Right kidney (tissue), 1 donor: ENCODE measurements around the gene PLCL2.
A peak's percentile ranks its signal among the peaks of the same experiment; 100 is the strongest.
"Not testable (repeated sequence)": the region's sequence is repeated elsewhere in the genome, so short reads cannot be mapped to it uniquely, and the experiment has no call there.

Experiments
- DNase-seq: peaks from one replicate; pipeline ENCODE4 v3.0.0-alpha.2; 2016

Gene PLCL2

GRCh38 chr3:17120115-17120514, 235.4 kb downstream of the PLCL2 start:
- no peak for DNase-seq

DNA sequence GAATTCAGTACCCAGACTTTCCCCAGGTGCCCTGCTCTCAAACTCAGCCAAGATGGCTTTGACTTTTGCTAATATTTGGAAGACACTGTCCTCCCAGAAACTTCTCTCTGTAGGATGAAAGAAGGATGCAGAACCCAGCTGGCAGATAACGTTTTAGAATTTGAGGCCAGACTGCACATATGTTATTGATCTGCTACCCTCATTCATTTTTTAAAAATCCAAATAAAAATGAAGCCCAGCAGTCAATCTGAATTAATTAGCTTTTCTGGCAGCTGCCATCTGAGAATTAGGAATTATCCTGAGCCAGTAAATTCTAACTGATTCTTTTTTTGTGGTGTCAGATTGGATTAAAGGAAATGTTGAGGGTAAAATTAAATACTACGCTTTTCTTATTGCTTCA, 236.6 kb downstream of the PLCL2 start:
- DNase-seq, result no peak

DNA sequence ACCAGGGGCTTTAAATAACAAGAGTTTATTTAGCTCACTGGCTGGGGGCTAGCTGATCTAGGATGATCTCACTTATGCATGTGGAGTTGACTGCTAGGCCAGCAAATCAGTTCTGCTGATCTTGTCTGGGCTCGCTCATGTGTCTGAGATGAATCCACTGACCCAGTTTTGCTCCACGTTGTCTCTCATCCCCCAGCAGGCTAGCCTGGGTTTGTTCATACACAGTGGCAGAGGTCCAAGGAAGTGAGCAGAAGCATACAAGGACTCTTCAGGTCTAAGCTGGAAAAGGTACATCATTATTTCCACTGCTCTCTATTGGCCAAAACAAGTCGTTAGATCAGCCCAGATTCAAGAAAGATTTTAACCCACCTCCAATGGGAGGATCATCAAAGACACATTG, 238.0 kb downstream of the PLCL2 start:
- no peak for DNase-seq

GRCh38 chr3:17125738-17126442, 241.1 kb downstream of the PLCL2 start:
- no peak for DNase-seq

DNA sequence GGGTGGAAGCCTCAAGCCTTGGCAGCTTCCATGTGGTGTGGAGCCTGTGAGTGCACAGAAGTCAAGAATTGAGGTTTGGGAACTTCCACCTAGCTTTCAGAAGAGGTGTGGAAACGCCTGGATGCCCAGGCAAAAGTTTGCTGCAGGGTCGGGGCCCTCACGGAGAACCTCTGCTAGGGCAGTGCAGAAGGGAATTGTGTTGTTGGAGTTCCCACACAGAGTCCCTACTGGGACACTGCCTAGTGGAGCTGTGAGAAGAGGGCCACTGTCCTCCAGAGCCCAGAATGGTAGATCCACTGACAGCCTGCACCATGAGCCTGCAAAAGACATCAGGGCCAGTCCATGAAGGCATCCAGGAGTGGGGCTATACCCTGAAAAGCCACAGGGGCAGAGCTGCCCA, 243.9 kb downstream of the PLCL2 start:
- not testable (repeated sequence) for DNase-seq

GRCh38 chr3:17129556-17129955, 244.8 kb downstream of the PLCL2 start:
- DNase-seq, result no peak

- no peak for DNase-seq
Observed at GRCh38 chr3:17130956-17131355, 246.2 kb downstream of the PLCL2 start.

DNA sequence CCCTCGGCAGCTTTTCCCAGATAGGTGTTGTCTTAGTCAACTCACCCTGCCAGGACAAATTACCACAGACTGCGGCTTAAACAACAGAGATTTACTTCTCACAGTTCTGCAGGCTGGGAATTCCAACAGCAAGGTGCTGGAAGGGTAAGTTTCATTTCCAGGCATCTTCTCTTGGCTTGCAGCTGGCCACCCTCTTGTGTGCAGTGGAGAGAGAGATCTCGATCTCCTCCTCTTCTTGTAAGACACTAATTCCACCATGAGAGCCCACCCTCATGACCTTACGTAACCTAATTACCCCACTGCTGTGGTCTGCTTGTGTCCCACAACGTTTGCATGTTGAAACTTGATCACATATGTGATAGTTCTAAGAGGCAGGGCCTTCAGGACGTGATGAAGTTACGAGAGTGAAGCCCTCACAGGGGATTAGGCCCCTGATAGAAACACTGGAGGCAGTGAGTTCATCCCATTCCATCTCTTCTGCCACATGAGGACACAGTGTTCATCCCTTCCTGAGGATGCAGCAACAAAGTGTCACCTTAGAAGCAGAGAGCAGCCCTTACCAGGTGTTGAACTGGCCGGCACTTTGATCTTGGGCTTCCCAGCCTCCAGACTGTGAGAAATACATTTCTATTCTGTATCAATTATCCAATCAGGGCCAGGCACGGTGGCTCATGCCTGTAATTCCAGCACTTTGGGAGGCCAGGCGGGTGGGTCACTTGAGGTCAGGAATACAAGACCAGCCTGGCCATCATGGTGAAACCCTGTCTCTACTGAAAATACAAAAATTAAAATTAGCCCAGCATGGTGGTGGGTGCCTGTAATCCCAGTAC, 247.7 kb downstream of the PLCL2 start:
- no peak for DNase-seq

DNA sequence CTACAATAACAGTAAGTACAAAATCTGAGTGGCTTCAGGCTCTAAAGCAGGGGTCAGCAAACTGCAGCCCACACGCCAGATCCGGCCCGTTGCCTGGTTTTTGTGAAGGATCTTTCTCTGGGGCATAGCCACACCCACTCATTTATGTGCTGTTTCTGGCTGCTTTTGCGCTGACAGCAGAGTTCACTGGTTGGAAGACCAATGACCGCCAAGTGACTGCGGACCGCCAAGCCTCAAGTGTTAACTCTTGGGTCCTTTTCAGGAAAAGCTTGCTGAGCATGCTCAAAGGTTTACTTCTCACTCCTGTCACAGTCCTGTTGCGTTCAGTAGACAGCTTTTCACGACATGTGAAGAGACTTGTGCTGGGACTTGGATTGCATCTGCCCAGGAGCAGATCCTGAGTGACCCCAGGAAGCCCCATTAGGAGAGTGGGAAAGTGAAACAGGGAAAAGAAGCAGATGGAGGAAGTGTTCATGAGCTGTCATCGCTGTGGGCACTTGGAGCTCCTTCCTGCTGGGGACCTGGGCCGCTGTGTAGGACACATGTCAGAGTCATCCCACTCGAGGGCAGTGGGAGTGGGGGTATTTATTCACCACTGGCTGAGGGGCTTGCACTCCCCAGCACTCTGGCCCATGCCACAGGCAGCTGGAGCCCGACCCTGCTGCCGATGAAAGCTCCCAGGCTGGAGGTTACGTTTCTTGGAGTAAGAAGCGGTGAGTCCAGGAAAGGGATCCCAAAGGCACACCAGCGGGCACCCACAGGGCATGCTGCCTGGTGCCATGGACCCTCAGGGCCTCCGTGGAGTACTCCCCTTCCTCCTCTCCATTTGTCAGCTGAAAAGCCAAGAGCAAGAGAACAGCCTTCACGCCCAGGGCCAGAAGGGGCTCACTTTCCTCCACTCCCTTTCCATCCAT, 249.1 kb downstream of the PLCL2 start:
- no peak for DNase-seq

DNA sequence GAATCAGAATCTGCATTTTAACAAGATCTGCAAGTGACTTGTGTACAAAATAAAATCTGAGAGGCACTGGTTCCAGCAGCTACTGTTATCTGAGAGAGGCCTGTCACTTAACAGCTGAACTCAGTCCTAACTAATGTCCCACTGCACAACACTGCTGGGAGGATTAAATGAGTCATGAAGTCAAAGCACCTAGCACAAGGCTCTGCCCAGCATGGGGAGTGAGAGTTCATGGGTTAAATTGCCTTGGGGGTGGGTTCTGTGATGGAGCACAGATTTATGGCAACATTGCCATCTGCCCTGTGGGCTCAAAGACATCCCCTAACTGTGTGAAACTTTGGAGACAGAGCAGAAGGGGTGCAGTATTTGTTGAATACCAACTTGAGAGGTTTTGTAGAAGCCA, 250.9 kb downstream of the PLCL2 start:
- DNase-seq, result peak; percentile 24

DNA sequence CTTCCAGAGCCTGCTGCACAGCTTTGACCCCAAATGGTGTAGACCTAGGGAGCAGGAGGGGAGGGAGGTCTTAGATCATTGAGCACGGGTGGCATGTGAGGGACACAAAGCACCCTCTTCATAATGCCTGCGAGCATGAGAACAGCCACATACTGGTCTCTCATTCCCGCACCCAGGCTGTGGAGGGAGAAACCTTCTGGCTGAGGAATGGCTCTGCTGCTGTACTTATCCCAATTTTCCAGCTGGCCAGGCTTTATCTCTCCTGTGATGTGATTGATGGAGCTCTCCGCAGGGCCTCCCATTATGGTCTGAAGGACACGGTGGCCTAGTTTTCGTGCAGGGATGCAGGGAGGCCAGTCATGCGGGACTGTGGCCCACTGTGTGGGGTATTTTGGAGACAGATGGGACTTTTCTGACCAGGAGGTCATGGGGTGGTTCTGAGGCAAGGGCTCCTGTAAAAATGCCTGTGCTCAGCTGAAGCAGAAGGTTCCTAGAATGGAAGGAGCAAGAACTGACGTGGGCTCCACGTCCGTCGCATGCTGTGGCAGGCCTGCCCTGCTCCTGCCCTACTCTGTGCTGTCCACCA, 251.5 kb downstream of the PLCL2 start:
- DNase-seq, result peak; percentile 35

- no peak for DNase-seq
Observed at GRCh38 chr3:17137321-17137826, 252.6 kb downstream of the PLCL2 start.

- no peak for DNase-seq
Observed at GRCh38 chr3:17138246-17139039, 253.7 kb downstream of the PLCL2 start.
